Endodermal cell (in vitro differentiated cells): Measurements from ENCODE around the gene TMIE. TPM values are rescaled to one million over a fixed set of nuclear protein-coding genes. Genes with fewer than 3 reads are reported as not detected.

ENCODE experiments used
- DNase-seq: peaks from one replicate; pipeline ENCODE4 v3.0.0-alpha.2; 2017
- H3K27ac ChIP-seq: 2 replicates; pipeline ENCODE4 v1.5.1; 2013; ENCODE audit warnings: mild to moderate bottlenecking, low read depth, low read length, moderate library complexity
- H3K27me3 ChIP-seq: 2 replicates; pipeline ENCODE4 v1.6.1; 2013; ENCODE audit warnings: mild to moderate bottlenecking, low read length, moderate library complexity; ENCODE audit not compliant: insufficient read depth, control insufficient read depth, poor library complexity, severe bottlenecking
- H3K36me3 ChIP-seq: 2 replicates; pipeline ENCODE4 v1.7.0; 2013; ENCODE audit warnings: mild to moderate bottlenecking, low read length, moderate library complexity; ENCODE audit not compliant: control insufficient read depth, insufficient read depth
- H3K4me1 ChIP-seq: one replicate; pipeline ENCODE4 v1.7.0; 2013; ENCODE audit warnings: low read length; ENCODE audit not compliant: control insufficient read depth, insufficient read depth
- H3K4me3 ChIP-seq: 2 replicates; pipeline ENCODE4 v1.5.1; 2013; ENCODE audit warnings: mild to moderate bottlenecking, low read length, moderate library complexity
- H3K9ac ChIP-seq: 2 replicates; pipeline ENCODE4 v1.6.1; 2013; ENCODE audit warnings: mild to moderate bottlenecking, low read length, moderate library complexity; ENCODE audit not compliant: poor library complexity, severe bottlenecking; ENCODE audit errors: extremely low read depth
- H3K9me3 ChIP-seq: 2 replicates; pipeline ENCODE4 v1.6.1; 2013; ENCODE audit warnings: mild to moderate bottlenecking, low read length, moderate library complexity; ENCODE audit not compliant: control insufficient read depth
- H3K27ac Mint-ChIP-seq: 2 replicates; pipeline ENCODE4 v1.8.0; 2020; ENCODE audit warnings: mixed read lengths
- H3K27me3 Mint-ChIP-seq: 2 replicates; pipeline ENCODE4 v1.8.0; 2021; ENCODE audit warnings: mild to moderate bottlenecking, mixed read lengths; ENCODE audit not compliant: insufficient read depth
- H3K36me3 Mint-ChIP-seq: 2 replicates; pipeline ENCODE4 v1.8.0; 2020; ENCODE audit warnings: low read depth, mixed read lengths
- H3K4me1 Mint-ChIP-seq: 2 replicates; pipeline ENCODE4 v1.8.0; 2020; ENCODE audit warnings: mixed read lengths
- H3K4me3 Mint-ChIP-seq: 2 replicates; pipeline ENCODE4 v1.8.0; 2020; ENCODE audit warnings: mild to moderate bottlenecking, moderate library complexity, mixed read lengths
- H3K9me3 Mint-ChIP-seq: 2 replicates; pipeline ENCODE4 v1.8.0; 2020; ENCODE audit warnings: mild to moderate bottlenecking, mixed read lengths
- CTCF ChIP-seq: fragments of 200-600 bp; sonication (generic); conservative IDR thresholded peaks from 2 replicates; pipeline ENCODE4 v1.5.0; 2021; ENCODE audit warnings: antibody characterized with exemption, mild to moderate bottlenecking
- WGBS, 2 experiments: methylation state at CpG; one replicate each; pipeline versions ENCODE4 v1.1.5 to v1.1.7; 2013; ENCODE audit warnings: missing lambda C conversion rate in 2 of 2, mixed read lengths in 1 of 2; ENCODE audit not compliant: insufficient coverage in 1 of 2, insufficient read length in 1 of 2; 5-methylcytosine and 5-hydroxymethylcytosine counted together
- total RNA-seq, 2 donors: library from RNA; stranded (reverse); fragmentation: NEBNext Ultra II Directional in 1 of 2; extraction: Animal tissue kit (Norgen Biotek cat#: 25700) in 1 of 2; gene quantifications; 2 replicates in 1 of 2; 3 replicates in 1 of 2; pipeline ENCODE4 v1.2.1, GENCODE V29; 2021

Gene TMIE
- total RNA-seq, 2 donors from 2014 or later: 1.0 to 1.1 TPM

GRCh38 chr3:46693038-46693891 lies 7.9 kb upstream of the TMIE start, which contains the start of gene ALS2CL:
Gene ALS2CL, minus strand, starts transcription at chr3:46693679. Its CDS starts 4,239 bp downstream, at chr3:46689440.
- Mint-ChIP-seq H3K4me3 (peak within 1 kb of the TSS; percentile 64), H3K27ac (peak within 1 kb of the TSS; percentile 88), H3K27me3 (peaks cover 24% of the 10 kb centered on the region), H3K4me1 (peaks cover 5% of the 10 kb centered on the region), H3K36me3 (no peaks in the 10 kb centered on the region), H3K9me3 (no peaks in the 10 kb centered on the region)
- Histone ChIP-seq H3K4me1 (no peaks in the 10 kb centered on the region), H3K27ac (no peak within 1 kb of the TSS), H3K9me3 (no peaks in the 10 kb centered on the region), H3K4me3 (peak within 1 kb of the TSS; percentile 83), H3K36me3 (no peaks in the 10 kb centered on the region), H3K9ac (peak within 1 kb of the TSS; percentile 49), H3K27me3 (peaks cover 11% of the 10 kb centered on the region)
- 3% methylated on average over 18 to 68 of the region's 71 CpGs for WGBS, 2 experiments
- DNase-seq: peak; percentile 90
- TF ChIP-seq CTCF: no peak

DNA sequence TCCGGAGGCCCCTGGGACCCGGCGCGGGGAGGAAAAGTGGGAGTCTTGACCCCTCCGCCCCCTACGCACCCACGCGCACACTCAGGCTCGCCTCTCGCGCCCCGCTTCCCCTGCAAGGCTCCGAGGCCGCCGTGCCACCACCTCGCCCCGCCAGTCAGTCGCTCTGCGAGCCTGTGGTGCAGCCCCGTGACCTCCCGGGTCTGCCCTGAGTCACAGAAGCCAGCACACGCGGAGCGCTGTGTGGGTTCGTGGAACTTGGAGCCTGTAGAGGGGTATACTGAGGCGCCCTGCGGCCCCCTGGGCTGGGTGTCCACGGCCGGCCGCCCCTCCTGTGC lies 7.3 kb upstream of the TMIE start:
- H3K4me3 Mint-ChIP-seq: peak overlapping the region; percentile 64
- no peak for DNase-seq
- no peak overlapping the region for H3K27ac ChIP-seq
- no peak overlapping the region for H3K9ac ChIP-seq
- H3K27me3 Mint-ChIP-seq: peaks cover 24% of the 10 kb centered on the region
- no peaks in the 10 kb centered on the region for H3K36me3 ChIP-seq
- no peak for TF ChIP-seq CTCF
- H3K27ac Mint-ChIP-seq: no peak overlapping the region
- no peaks in the 10 kb centered on the region for H3K4me1 ChIP-seq
- no peaks in the 10 kb centered on the region for H3K9me3 Mint-ChIP-seq
- 56 to 93% methylated on average over 8 to 30 of the region's 30 CpGs for WGBS, 2 experiments
- no peaks in the 10 kb centered on the region for H3K36me3 Mint-ChIP-seq
- H3K4me1 Mint-ChIP-seq: peaks cover 5% of the 10 kb centered on the region
- H3K4me3 ChIP-seq: no peak overlapping the region
- no peaks in the 10 kb centered on the region for H3K9me3 ChIP-seq
- H3K27me3 ChIP-seq: peaks cover 11% of the 10 kb centered on the region

DNA sequence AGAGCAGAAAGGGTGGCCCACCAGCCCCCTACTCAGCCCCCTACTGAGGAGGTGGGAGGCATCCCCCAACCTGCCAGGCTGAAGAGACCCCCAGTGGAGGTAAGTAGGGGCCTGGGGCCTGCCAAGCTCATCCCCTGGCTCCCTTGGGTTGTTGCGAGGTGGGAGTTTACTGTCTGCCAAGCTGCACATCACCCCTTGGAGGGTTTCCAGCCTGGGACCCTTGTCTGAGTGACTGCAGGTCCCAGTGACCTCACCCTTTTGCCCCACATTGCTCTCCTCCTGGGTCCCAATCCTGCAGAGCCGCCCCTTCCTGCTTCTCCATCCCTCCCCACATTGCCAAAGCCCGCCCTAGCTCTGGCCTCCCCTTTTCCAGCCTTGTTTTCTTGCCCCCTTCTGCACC lies 6.7 kb upstream of the TMIE start:
- DNase-seq: no peak
- no peak overlapping the region for H3K27ac Mint-ChIP-seq
- no peaks in the 10 kb centered on the region for H3K36me3 ChIP-seq
- no peaks in the 10 kb centered on the region for H3K4me1 ChIP-seq
- no peak for TF ChIP-seq CTCF
- peaks cover 5% of the 10 kb centered on the region for H3K4me1 Mint-ChIP-seq
- H3K36me3 Mint-ChIP-seq: no peaks in the 10 kb centered on the region
- no peaks in the 10 kb centered on the region for H3K9me3 ChIP-seq
- H3K27me3 ChIP-seq: peaks cover 11% of the 10 kb centered on the region
- no peaks in the 10 kb centered on the region for H3K9me3 Mint-ChIP-seq
- H3K4me3 ChIP-seq: no peak overlapping the region
- H3K27ac ChIP-seq: no peak overlapping the region
- H3K4me3 Mint-ChIP-seq: no peak overlapping the region
- H3K27me3 Mint-ChIP-seq: peaks cover 24% of the 10 kb centered on the region
- WGBS, 2 experiments: 94% methylated on average over 3 of the region's 3 CpGs; no CpG with 5 or more reads in 1 of the 2 experiments
- H3K9ac ChIP-seq: no peak overlapping the region
